ENCODE measurements around the gene PLD1.

Gene PLD1

DNA sequence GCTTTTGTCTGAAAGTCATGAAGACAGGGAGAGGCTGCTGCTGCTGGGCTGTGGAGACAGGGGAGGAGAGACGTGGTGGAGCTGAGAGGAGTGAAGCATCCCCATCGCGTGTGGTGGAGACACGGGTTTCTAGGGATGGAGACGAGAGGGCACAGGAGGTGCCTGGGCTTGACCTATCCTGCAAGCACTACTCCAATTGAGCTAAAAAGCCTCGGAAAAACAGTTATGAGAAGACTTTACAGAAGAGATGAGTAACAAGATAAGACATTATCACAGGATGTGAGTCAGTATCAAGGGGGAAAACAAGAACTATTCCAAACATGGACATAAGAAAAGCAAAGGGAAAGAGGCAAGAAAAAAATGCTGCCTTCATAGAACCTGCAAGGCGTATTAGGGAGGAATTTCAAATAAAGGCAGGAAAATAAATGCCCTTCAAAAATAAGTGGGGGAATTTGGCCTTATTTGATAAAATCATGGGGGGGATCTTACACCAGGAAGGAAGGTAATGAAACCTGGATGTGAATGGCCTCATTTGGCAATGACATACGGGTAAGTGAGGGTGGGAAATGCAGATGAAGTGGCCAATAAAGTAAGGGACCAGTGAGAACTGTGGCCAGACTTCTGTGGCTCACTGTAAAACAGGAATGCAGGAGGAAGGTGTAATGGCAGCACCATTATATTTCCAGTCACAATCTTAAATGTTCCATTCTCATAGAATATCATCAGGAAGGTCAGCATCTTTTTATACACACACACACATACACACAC is 97.9 kb downstream of the PLD1 start:
- ChIA-PET CTCF (no interaction called here), POLR2A (no interaction called here)
- no peaks in the 10 kb centered on the region for H3K9me3 ChIP-seq (ENCODE audit: control insufficient read depth, insufficient read depth, low read depth, low read length)
- H3K36me3 ChIP-seq (ENCODE audit: control insufficient read depth in 2 of 2, insufficient read depth in 1 of 2, low read length in 2 of 2), result peaks cover 0 to 4% of the 10 kb centered on the region in 2 experiments; a peak in 1 of 3 replicates
- H3K27ac ChIP-seq (ENCODE audit: extremely low read depth, low read depth, low read length), result no peak overlapping the region
- no peaks in the 10 kb centered on the region for H3K4me1 ChIP-seq (ENCODE audit: control insufficient read depth, insufficient read depth, low read length)
- TF ChIP-seq TCF7L2 (IDR thresholded peaks at IDR 0.05; ENCODE audit: borderline replicate concordance, low read depth, low read length) (no peak), ZNF621 (tag by site-specific recombination; IDR thresholded peaks at IDR 0.05) (no peak)
- no peak overlapping the region for H3K4me3 ChIP-seq (ENCODE audit: low read depth, low read length)

DNA sequence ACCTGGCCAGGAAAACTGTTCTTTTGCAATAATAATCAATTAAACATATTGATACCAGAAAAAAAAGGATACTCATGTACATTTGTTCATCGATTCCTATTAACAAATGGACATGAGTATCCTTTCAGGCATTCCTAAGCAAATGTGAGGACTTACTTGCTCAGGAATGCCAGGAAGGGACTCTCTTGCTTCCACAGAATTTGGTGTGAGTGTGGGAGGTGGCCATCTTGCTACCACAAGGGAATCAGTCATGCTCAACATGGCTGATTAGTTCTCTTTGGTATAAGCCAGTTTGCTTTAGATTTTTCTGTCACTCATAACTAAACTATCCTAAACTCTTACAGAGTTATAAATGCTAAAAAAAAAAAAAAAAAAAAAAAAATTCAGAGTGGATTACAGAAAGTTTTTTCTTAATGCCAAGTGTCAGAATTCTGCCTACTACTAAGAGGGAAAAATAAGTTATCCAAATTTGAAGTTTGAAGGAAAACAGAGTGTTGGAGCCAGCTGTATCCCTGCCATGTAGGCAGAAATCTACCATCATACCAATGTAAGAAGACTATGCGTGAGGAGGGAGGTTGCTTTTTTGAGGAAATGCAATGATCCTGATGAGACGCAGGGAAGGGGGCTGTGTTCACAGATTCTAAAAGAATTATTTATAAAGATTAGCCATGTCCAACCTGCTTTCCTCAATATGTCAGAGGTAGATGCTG is 98.7 kb downstream of the PLD1 start:
- no peak for TF ChIP-seq ZNF121 (tag by site-specific recombination; IDR thresholded peaks at IDR 0.05)
- H3K27ac ChIP-seq (ENCODE audit: extremely low read depth, low read depth, low read length), result no peak overlapping the region
- H3K4me3 ChIP-seq (ENCODE audit: low read depth, low read length), result no peak overlapping the region
- CTCF ChIA-PET, result no interaction called here
- peaks cover 0 to 4% of the 10 kb centered on the region in 2 experiments; a peak in 1 of 3 replicates for H3K36me3 ChIP-seq (ENCODE audit: control insufficient read depth in 2 of 2, insufficient read depth in 1 of 2, low read length in 2 of 2)
- H3K9me3 ChIP-seq (ENCODE audit: control insufficient read depth, insufficient read depth, low read depth, low read length), result no peaks in the 10 kb centered on the region
- H3K4me1 ChIP-seq (ENCODE audit: control insufficient read depth, insufficient read depth, low read length), result no peaks in the 10 kb centered on the region
- POLR2A ChIA-PET, result no interaction called here

DNA sequence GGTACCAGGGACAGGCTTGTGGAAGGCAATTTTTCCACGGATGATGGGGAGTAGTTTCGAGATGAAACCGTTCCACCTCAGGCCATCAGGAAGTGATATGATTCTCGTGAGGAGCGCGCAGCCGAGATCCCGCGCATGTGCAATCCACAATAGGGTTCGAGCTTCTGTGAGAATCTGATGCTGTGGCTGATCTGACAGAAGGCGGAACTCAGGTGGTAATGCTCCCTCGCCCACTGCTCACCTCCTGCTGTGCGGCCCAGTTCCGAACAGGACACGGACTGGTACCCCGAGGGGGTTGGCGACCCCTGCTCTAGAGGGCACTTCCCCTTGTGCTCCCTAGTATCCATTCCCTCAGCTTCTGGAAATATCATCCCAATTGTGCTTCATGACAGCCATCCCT is 99.9 kb downstream of the PLD1 start:
- Histone ChIP-seq H3K4me1 (ENCODE audit: control insufficient read depth, insufficient read depth, low read length) (no peaks in the 10 kb centered on the region), H3K4me3 (ENCODE audit: low read depth, low read length) (no peak overlapping the region), H3K9me3 (ENCODE audit: control insufficient read depth, insufficient read depth, low read depth, low read length) (no peaks in the 10 kb centered on the region), H3K27ac (ENCODE audit: extremely low read depth, low read depth, low read length) (no peak overlapping the region), H3K36me3 (ENCODE audit: control insufficient read depth in 2 of 2, insufficient read depth in 1 of 2, low read length in 2 of 2) (peaks cover 0 to 4% of the 10 kb centered on the region in 2 experiments; a peak in 1 of 3 replicates)
- TF ChIP-seq, protein P1, sequence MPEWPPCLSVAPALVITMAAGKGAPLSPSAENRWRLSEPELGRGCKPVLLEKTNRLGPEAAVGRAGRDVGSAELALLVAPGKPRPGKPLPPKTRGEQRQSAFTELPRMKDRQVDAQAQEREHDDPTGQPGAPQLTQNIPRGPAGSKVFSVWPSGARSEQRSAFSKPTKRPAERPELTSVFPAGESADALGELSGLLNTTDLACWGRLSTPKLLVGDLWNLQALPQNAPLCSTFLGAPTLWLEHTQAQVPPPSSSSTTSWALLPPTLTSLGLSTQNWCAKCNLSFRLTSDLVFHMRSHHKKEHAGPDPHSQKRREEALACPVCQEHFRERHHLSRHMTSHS (tag by site-specific recombination; IDR thresholded peaks at IDR 0.05), result no peak
- TF ChIP-seq ZNF19 (tag by site-specific recombination; IDR thresholded peaks at IDR 0.05; ENCODE audit: low read depth) (no peak), ZNF558 (tag by site-specific recombination; IDR thresholded peaks at IDR 0.05) (no peak), KLF10 (tag by site-specific recombination; IDR thresholded peaks at IDR 0.05) (no peak), ZNF132 (tag by site-specific recombination; IDR thresholded peaks at IDR 0.05; ENCODE audit: borderline replicate concordance) (no peak), ZNF664 (tag by site-specific recombination; IDR thresholded peaks at IDR 0.05) (no peak), ZNF521 (tag by site-specific recombination; IDR thresholded peaks at IDR 0.05) (no peak), ZNF830 (tag by site-specific recombination; IDR thresholded peaks at IDR 0.05; ENCODE audit: low read depth) (no peak), YY2 (tag by site-specific recombination; IDR thresholded peaks at IDR 0.05) (no peak), KLF1 (tag by site-specific recombination; IDR thresholded peaks at IDR 0.05) (no peak), ZNF624 (tag by site-specific recombination; IDR thresholded peaks at IDR 0.05) (no peak), ZXDB (tag by site-specific recombination; IDR thresholded peaks at IDR 0.05) (no peak), ZNF791 (tag by site-specific recombination; IDR thresholded peaks at IDR 0.05) (no peak)
- TF ChIP-seq, protein P2, sequence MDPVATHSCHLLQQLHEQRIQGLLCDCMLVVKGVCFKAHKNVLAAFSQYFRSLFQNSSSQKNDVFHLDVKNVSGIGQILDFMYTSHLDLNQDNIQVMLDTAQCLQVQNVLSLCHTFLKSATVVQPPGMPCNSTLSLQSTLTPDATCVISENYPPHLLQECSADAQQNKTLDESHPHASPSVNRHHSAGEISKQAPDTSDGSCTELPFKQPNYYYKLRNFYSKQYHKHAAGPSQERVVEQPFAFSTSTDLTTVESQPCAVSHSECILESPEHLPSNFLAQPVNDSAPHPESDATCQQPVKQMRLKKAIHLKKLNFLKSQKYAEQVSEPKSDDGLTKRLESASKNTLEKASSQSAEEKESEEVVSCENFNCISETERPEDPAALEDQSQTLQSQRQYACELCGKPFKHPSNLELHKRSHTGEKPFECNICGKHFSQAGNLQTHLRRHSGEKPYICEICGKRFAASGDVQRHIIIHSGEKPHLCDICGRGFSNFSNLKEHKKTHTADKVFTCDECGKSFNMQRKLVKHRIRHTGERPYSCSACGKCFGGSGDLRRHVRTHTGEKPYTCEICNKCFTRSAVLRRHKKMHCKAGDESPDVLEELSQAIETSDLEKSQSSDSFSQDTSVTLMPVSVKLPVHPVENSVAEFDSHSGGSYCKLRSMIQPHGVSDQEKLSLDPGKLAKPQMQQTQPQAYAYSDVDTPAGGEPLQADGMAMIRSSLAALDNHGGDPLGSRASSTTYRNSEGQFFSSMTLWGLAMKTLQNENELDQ (tag by site-specific recombination; IDR thresholded peaks at IDR 0.05; ENCODE audit: low read depth), result no peak
- TF ChIP-seq, protein P3, sequence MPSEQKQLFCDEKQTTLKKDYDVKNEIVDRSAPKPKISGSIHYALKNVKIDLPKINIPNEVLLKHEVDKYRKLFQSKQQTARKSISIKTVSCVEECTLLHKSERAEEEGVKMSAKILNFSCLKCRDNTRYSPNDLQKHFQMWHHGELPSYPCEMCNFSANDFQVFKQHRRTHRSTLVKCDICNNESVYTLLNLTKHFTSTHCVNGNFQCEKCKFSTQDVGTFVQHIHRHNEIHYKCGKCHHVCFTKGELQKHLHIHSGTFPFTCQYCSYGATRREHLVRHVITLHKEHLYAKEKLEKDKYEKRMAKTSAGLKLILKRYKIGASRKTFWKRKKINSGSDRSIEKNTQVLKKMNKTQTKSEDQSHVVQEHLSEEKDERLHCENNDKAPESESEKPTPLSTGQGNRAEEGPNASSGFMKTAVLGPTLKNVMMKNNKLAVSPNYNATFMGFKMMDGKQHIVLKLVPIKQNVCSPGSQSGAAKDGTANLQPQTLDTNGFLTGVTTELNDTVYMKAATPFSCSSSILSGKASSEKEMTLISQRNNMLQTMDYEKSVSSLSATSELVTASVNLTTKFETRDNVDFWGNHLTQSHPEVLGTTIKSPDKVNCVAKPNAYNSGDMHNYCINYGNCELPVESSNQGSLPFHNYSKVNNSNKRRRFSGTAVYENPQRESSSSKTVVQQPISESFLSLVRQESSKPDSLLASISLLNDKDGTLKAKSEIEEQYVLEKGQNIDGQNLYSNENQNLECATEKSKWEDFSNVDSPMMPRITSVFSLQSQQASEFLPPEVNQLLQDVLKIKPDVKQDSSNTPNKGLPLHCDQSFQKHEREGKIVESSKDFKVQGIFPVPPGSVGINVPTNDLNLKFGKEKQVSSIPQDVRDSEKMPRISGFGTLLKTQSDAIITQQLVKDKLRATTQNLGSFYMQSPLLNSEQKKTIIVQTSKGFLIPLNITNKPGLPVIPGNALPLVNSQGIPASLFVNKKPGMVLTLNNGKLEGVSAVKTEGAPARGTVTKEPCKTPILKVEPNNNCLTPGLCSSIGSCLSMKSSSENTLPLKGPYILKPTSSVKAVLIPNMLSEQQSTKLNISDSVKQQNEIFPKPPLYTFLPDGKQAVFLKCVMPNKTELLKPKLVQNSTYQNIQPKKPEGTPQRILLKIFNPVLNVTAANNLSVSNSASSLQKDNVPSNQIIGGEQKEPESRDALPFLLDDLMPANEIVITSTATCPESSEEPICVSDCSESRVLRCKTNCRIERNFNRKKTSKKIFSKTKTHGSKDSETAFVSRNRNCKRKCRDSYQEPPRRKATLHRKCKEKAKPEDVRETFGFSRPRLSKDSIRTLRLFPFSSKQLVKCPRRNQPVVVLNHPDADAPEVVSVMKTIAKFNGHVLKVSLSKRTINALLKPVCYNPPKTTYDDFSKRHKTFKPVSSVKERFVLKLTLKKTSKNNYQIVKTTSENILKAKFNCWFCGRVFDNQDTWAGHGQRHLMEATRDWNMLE (tag by site-specific recombination; conservative IDR thresholded peaks at IDR 0.05; ENCODE audit: low read depth), result no peak
- CTCF ChIA-PET, result no interaction called here
- POLR2A ChIA-PET, result no interaction called here

All from HEK293 (cell line).